Measurements from ENCODE around the gene AURKB.
"Not testable (repeated sequence)": the region's sequence is repeated elsewhere in the genome, so short reads cannot be mapped to it uniquely, and the experiment has no call there.

The AURKB gene

GRCh38 chr17:8225813-8226535 lies 15.6 kb upstream of the AURKB start:
- in situ Hi-C loops (cut with HindIII; ENCODE audit: low sequenced_read_pairs), result no loop called here

GRCh38 chr17:8224891-8225812 lies 14.8 kb upstream of the AURKB start:
- in situ Hi-C loops (cut with HindIII; ENCODE audit: low sequenced_read_pairs), result no loop called here

- in situ Hi-C loops (cut with HindIII; ENCODE audit: low sequenced_read_pairs), result no loop called here
Measured at GRCh38 chr17:8223356-8224126, 13.2 kb upstream of the AURKB start.

- in situ Hi-C loops (cut with HindIII; ENCODE audit: low sequenced_read_pairs), result no loop called here
Measured at GRCh38 chr17:8222630-8223355, 12.4 kb upstream of the AURKB start.

- in situ Hi-C loops (cut with HindIII; ENCODE audit: low sequenced_read_pairs), result no loop called here
Measured at GRCh38 chr17:8222380-8222629, 11.9 kb upstream of the AURKB start.

- in situ Hi-C loops (cut with HindIII; ENCODE audit: low sequenced_read_pairs), result no loop called here
Measured at GRCh38 chr17:8221663-8222379, 11.4 kb upstream of the AURKB start.

GRCh38 chr17:8220783-8221662 lies 10.6 kb upstream of the AURKB start:
- in situ Hi-C loops (cut with HindIII; ENCODE audit: low sequenced_read_pairs), result no loop called here

- in situ Hi-C loops (cut with HindIII; ENCODE audit: low sequenced_read_pairs), result not testable (repeated sequence)
Measured at GRCh38 chr17:8214000-8214399, 3.6 kb upstream of the AURKB start.

GRCh38 chr17:8212312-8213180 lies 2.2 kb upstream of the AURKB start:
- in situ Hi-C loops (cut with HindIII; ENCODE audit: low sequenced_read_pairs), result no loop called here

- in situ Hi-C loops (cut with HindIII; ENCODE audit: low sequenced_read_pairs), result no loop called here
Measured at GRCh38 chr17:8210761-8211458, 535 bp upstream of the AURKB start.

- in situ Hi-C loops (cut with HindIII; ENCODE audit: low sequenced_read_pairs), result no loop called here
Measured at GRCh38 chr17:8206536-8206935, 3.8 kb downstream of the AURKB start.

GRCh38 chr17:8204761-8205555 lies 5.4 kb downstream of the AURKB start:
- in situ Hi-C loops (cut with HindIII; ENCODE audit: low sequenced_read_pairs), result no loop called here

- in situ Hi-C loops (cut with HindIII; ENCODE audit: low sequenced_read_pairs), result no loop called here
Measured at GRCh38 chr17:8192070-8192815, 18.1 kb downstream of the AURKB start.

GRCh38 chr17:8190506-8190905 lies 19.9 kb downstream of the AURKB start:
- in situ Hi-C loops (cut with HindIII; ENCODE audit: low sequenced_read_pairs), result no loop called here

GRCh38 chr17:8189711-8190477 lies 20.5 kb downstream of the AURKB start, which contains the start of gene BORCS6:
Gene BORCS6 (minus strand): TSS chr17:8190180. CDS start chr17:8190140, 40 bp downstream.
- in situ Hi-C loops (cut with HindIII; ENCODE audit: low sequenced_read_pairs), result no loop called here

All from DLD1 (cell line).